H9 (cell line): ENCODE data around the gene PHACTR2. TPM values are rescaled to one million over a fixed set of nuclear protein-coding genes. Genes with fewer than 3 reads are reported as not detected.

ENCODE experiments used
- DNase-seq: peaks from one replicate; pipeline ENCODE4 v3.0.0-alpha.2; 2017
- H2AFZ ChIP-seq: one replicate; pipeline ENCODE4 v1.6.1; 2013; ENCODE audit warnings: mild to moderate bottlenecking, low read length, control low read depth, moderate library complexity
- H2AK5ac ChIP-seq: 2 replicates; pipeline ENCODE4 v1.6.1; 2013; ENCODE audit warnings: low read length, control low read depth, mixed read lengths; ENCODE audit not compliant: insufficient read length
- H2BK120ac ChIP-seq: one replicate; pipeline ENCODE4 v1.6.1; 2013; ENCODE audit warnings: low read depth, mild to moderate bottlenecking, low read length, control low read depth, inconsistent platforms; ENCODE audit not compliant: poor library complexity, severe bottlenecking
- H2BK12ac ChIP-seq: 2 replicates; pipeline ENCODE4 v1.6.1; 2013; ENCODE audit warnings: low read length, control low read depth, mixed read lengths, low read depth; ENCODE audit not compliant: insufficient read length
- H2BK15ac ChIP-seq: 2 replicates; pipeline ENCODE4 v1.6.1; 2013; ENCODE audit warnings: low read depth, low read length, control low read depth
- H2BK20ac ChIP-seq: one replicate; pipeline ENCODE4 v1.6.1; 2013; ENCODE audit warnings: low read depth, mild to moderate bottlenecking, low read length, control low read depth, inconsistent platforms; ENCODE audit not compliant: poor library complexity, severe bottlenecking
- H2BK5ac ChIP-seq: 2 replicates; pipeline ENCODE4 v1.6.1; 2013; ENCODE audit warnings: low read length, control low read depth, mixed read lengths; ENCODE audit not compliant: insufficient read length
- H3K14ac ChIP-seq: 2 replicates; pipeline ENCODE4 v1.6.1; 2013; ENCODE audit warnings: low read length, control low read depth; ENCODE audit not compliant: insufficient read depth
- H3K18ac ChIP-seq: 2 replicates; pipeline ENCODE4 v1.6.1; 2013; ENCODE audit warnings: low read depth, mild to moderate bottlenecking, mixed read lengths, low read length, control low read depth; ENCODE audit not compliant: insufficient read length
- H3K23ac ChIP-seq: 2 replicates; pipeline ENCODE4 v1.6.1; 2013; ENCODE audit warnings: low read length, control low read depth, mixed read lengths, low read depth; ENCODE audit not compliant: insufficient read length
- H3K23me2 ChIP-seq: 2 replicates; pipeline ENCODE4 v1.6.1; 2013; ENCODE audit warnings: low read depth, mild to moderate bottlenecking, mixed read lengths, low read length, control low read depth; ENCODE audit not compliant: insufficient read length, poor library complexity, severe bottlenecking
- H3K27ac ChIP-seq: 2 replicates; pipeline ENCODE4 v1.5.1; 2013; ENCODE audit warnings: low read length, control low read depth, mixed read lengths, low read depth; ENCODE audit not compliant: insufficient read length
- H3K27me3 ChIP-seq: 2 replicates; pipeline ENCODE4 v1.6.1; 2013; ENCODE audit warnings: low read length, control low read depth, inconsistent platforms; ENCODE audit not compliant: insufficient read depth
- H3K4ac ChIP-seq: 2 replicates; pipeline ENCODE4 v1.6.1; 2013; ENCODE audit warnings: low read depth, mild to moderate bottlenecking, control low read depth, inconsistent platforms, low read length, moderate library complexity
- H3K4me1 ChIP-seq: 2 replicates; pipeline ENCODE4 v1.6.1; 2013; ENCODE audit warnings: low read length, control low read depth, inconsistent platforms; ENCODE audit not compliant: insufficient read depth
- H3K4me2 ChIP-seq: 2 replicates; pipeline ENCODE4 v1.6.1; 2013; ENCODE audit warnings: low read length, control low read depth, mixed read lengths; ENCODE audit not compliant: insufficient read length, insufficient read depth
- H3K56ac ChIP-seq: 2 replicates; pipeline ENCODE4 v1.6.1; 2013; ENCODE audit warnings: low read depth, mild to moderate bottlenecking, mixed read lengths, low read length, control low read depth; ENCODE audit not compliant: insufficient read length
- H3K79me1 ChIP-seq: 2 replicates; pipeline ENCODE4 v1.6.1; 2013; ENCODE audit warnings: low read depth, mild to moderate bottlenecking, moderate library complexity, low read length, control low read depth, inconsistent platforms; ENCODE audit not compliant: insufficient read depth, poor library complexity, severe bottlenecking
- H3K79me2 ChIP-seq: 2 replicates; pipeline ENCODE4 v1.6.1; 2013; ENCODE audit warnings: low read length, control low read depth, inconsistent platforms; ENCODE audit not compliant: insufficient read depth
- H3K9ac ChIP-seq: 2 replicates; pipeline ENCODE4 v1.6.1; 2013; ENCODE audit warnings: low read length, control low read depth, mixed read lengths; ENCODE audit not compliant: insufficient read length; ENCODE audit errors: extremely low read depth
- H3K9me3 ChIP-seq: one replicate; pipeline ENCODE4 v1.6.1; 2013; ENCODE audit warnings: low read depth, low read length, inconsistent platforms; ENCODE audit not compliant: control insufficient read depth
- H3T11ph ChIP-seq: one replicate; pipeline ENCODE4 v1.6.1; 2013; ENCODE audit warnings: mild to moderate bottlenecking, low read length, control low read depth, inconsistent platforms
- H4K20me1 ChIP-seq: one replicate; pipeline ENCODE4 v1.6.1; 2013; ENCODE audit not compliant: control insufficient read depth, insufficient read length, insufficient read depth
- H4K5ac ChIP-seq: 2 replicates; pipeline ENCODE4 v1.6.1; 2013; ENCODE audit warnings: low read depth, mild to moderate bottlenecking, mixed read lengths, low read length, control low read depth; ENCODE audit not compliant: insufficient read length
- H4K8ac ChIP-seq: replicated peaks from 2 replicates; pipeline ENCODE4 v1.6.1; 2013; ENCODE audit warnings: low read length, control low read depth, mixed read lengths, low read depth; ENCODE audit not compliant: insufficient read length
- H4K91ac ChIP-seq: 2 replicates; pipeline ENCODE4 v1.6.1; 2013; ENCODE audit warnings: low read depth, mild to moderate bottlenecking, moderate library complexity, mixed read lengths, low read length, control low read depth; ENCODE audit not compliant: insufficient read length
- H3K27ac Mint-ChIP-seq, 3 experiments: 2 replicates in 2 of 3; 3 replicates in 1 of 3; pipeline ENCODE4 v1.8.0; 2020 to 2021; ENCODE audit warnings: mixed read lengths in 3 of 3, mild to moderate bottlenecking in 1 of 3, moderate library complexity in 1 of 3
- H3K27me3 Mint-ChIP-seq: 2 replicates; pipeline ENCODE4 v1.8.0; 2021; ENCODE audit warnings: low read depth, mild to moderate bottlenecking, moderate library complexity, mixed read lengths
- H3K36me3 Mint-ChIP-seq, 3 experiments: 2 replicates in 2 of 3; 3 replicates in 1 of 3; pipeline ENCODE4 v1.8.0; 2020 to 2021; ENCODE audit warnings: low read depth in 3 of 3, mixed read lengths in 3 of 3; ENCODE audit not compliant: insufficient read depth in 1 of 3
- H3K4me1 Mint-ChIP-seq, 2 experiments: 2 replicates each; pipeline ENCODE4 v1.8.0; 2020; ENCODE audit warnings: mixed read lengths in 2 of 2
- H3K4me3 Mint-ChIP-seq, 2 experiments: 2 replicates in 1 of 2; 3 replicates in 1 of 2; pipeline ENCODE4 v1.8.0; 2020 to 2021; ENCODE audit warnings: mild to moderate bottlenecking in 2 of 2, mixed read lengths in 2 of 2, moderate library complexity in 1 of 2
- H3K9me3 Mint-ChIP-seq, 2 experiments: 2 replicates in 1 of 2; 3 replicates in 1 of 2; pipeline ENCODE4 v1.8.0; 2020; ENCODE audit warnings: mild to moderate bottlenecking in 2 of 2, mixed read lengths in 2 of 2, moderate library complexity in 1 of 2
- WGBS: extraction: QIAGEN DNeasy Blood & Tissue Kit; methylation state at CpG from one replicate; pipeline ENCODE4 v1.1.7; 2013; ENCODE audit warnings: missing lambda C conversion rate, low lambda C conversion rate, mixed read lengths; ENCODE audit not compliant: insufficient read length; ENCODE audit errors: extremely low coverage; 5-methylcytosine and 5-hydroxymethylcytosine counted together
- total RNA-seq: library from RNA; stranded (reverse); gene quantifications from 2 replicates; pipeline ENCODE4 v1.2.1, GENCODE V29; 2021
- TF ChIP-seq, protein P1 (sequence below): fragments of 200-600 bp; sonication (generic); conservative IDR thresholded peaks from 3 replicates; pipeline ENCODE4 v1.8.0; 2021; ENCODE audit warnings: antibody characterized with exemption, mild to moderate bottlenecking

Gene PHACTR2
- total RNA-seq, 1 experiment from 2014 or later = 131 TPM

DNA sequence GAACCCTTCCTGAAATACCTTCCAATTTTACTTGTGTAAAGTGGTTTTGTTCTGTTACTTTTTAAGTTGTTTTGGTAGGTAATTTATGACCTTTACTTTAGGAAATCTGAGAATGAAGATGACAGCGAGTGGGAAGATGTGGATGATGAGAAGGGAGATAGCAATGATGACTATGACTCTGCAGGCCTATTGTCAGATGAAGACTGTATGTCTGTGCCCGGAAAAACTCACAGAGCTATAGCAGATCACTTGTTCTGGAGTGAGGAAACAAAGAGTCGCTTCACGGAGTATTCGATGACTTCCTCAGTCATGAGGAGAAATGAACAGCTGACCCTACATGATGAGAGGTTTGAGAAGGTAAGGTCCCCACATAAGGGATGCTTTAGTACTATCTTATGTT, 179.9 kb downstream of the PHACTR2 start:
- no peaks in the 10 kb centered on the region; a peak in 1 of 5 replicates for H3K9me3 Mint-ChIP-seq
- H2BK20ac ChIP-seq = no peak overlapping the region
- H4K5ac ChIP-seq = no peak overlapping the region
- H3K23me2 ChIP-seq = no peaks in the 10 kb centered on the region
- H2AFZ ChIP-seq = no peak overlapping the region
- no CpG with 5 or more reads among the region's 5 CpGs for WGBS
- H4K91ac ChIP-seq = no peak overlapping the region
- no peak overlapping the region for H3K18ac ChIP-seq
- no peak overlapping the region for H3K9ac ChIP-seq
- H3K27ac ChIP-seq = no peak overlapping the region
- H2BK15ac ChIP-seq = no peak overlapping the region
- H4K20me1 ChIP-seq = no peaks in the 10 kb centered on the region
- no peak overlapping the region for H2BK12ac ChIP-seq
- H3K4me2 ChIP-seq = no peak overlapping the region
- no peaks in the 10 kb centered on the region for H3K4me1 ChIP-seq
- H2BK120ac ChIP-seq = no peak overlapping the region
- no peak overlapping the region for H3K23ac ChIP-seq
- no peak overlapping the region for H3K4ac ChIP-seq
- H3K14ac ChIP-seq = no peak overlapping the region
- no peaks in the 10 kb centered on the region for H3K27me3 Mint-ChIP-seq
- H3T11ph ChIP-seq = no peak overlapping the region
- H3K36me3 Mint-ChIP-seq = peaks cover 59 to 98% (median 92%) of the 10 kb centered on the region in 3 experiments
- no peaks in the 10 kb centered on the region for H3K27me3 ChIP-seq
- DNase-seq = no peak
- H3K4me3 Mint-ChIP-seq = no peak overlapping the region
- H3K9me3 ChIP-seq = no peaks in the 10 kb centered on the region
- no peaks in the 10 kb centered on the region for H3K79me2 ChIP-seq
- H3K4me1 Mint-ChIP-seq = peaks cover 15 to 16% of the 10 kb centered on the region in 2 experiments
- H3K56ac ChIP-seq = no peak overlapping the region
- no peak overlapping the region for H2AK5ac ChIP-seq
- H2BK5ac ChIP-seq = no peak overlapping the region
- TF ChIP-seq, protein P1, sequence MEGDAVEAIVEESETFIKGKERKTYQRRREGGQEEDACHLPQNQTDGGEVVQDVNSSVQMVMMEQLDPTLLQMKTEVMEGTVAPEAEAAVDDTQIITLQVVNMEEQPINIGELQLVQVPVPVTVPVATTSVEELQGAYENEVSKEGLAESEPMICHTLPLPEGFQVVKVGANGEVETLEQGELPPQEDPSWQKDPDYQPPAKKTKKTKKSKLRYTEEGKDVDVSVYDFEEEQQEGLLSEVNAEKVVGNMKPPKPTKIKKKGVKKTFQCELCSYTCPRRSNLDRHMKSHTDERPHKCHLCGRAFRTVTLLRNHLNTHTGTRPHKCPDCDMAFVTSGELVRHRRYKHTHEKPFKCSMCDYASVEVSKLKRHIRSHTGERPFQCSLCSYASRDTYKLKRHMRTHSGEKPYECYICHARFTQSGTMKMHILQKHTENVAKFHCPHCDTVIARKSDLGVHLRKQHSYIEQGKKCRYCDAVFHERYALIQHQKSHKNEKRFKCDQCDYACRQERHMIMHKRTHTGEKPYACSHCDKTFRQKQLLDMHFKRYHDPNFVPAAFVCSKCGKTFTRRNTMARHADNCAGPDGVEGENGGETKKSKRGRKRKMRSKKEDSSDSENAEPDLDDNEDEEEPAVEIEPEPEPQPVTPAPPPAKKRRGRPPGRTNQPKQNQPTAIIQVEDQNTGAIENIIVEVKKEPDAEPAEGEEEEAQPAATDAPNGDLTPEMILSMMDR = no peak
- H3K27ac Mint-ChIP-seq = no peak overlapping the region
- no peaks in the 10 kb centered on the region for H3K79me1 ChIP-seq
- no peak overlapping the region for H4K8ac ChIP-seq
